WTC11 (cell line): ENCODE data around the gene THOC1. TPM values are rescaled to one million over a fixed set of nuclear protein-coding genes. Genes with fewer than 3 reads are reported as not detected.

ENCODE experiments used
- ATAC-seq: fragments of 200-7000 bp; cut with Tn5 transposase; 2 replicates; pipeline ENCODE4 v1.10.0; 2021; ENCODE audit warnings: mild to moderate bottlenecking, moderate library complexity
- CTCF ChIA-PET: fragments of 300-600 bp; sonication (Branson Sonifier 250); formaldehyde crosslinking; loops from one replicate; lab custom pipeline; 2021; ENCODE audit warnings: antibody characterized with exemption; lab: Charles Lee
- POLR2A ChIA-PET: fragments of 350-600 bp; sonication (Branson Sonifier 250); formaldehyde crosslinking; loops from one replicate; lab custom pipeline; 2021; ENCODE audit warnings: antibody characterized with exemption; lab: Charles Lee
- DNase-seq: peaks from one replicate; pipeline ENCODE4 v3.0.0; 2021; ENCODE audit warnings: low spot score
- H3K27ac Mint-ChIP-seq: 2 replicates; pipeline ENCODE4 v1.8.0; 2021; ENCODE audit warnings: mixed read lengths
- H3K27me3 Mint-ChIP-seq: 2 replicates; pipeline ENCODE4 v1.8.0; 2021; ENCODE audit warnings: low read depth, mild to moderate bottlenecking, moderate library complexity, mixed read lengths
- H3K36me3 Mint-ChIP-seq: 2 replicates; pipeline ENCODE4 v1.8.0; 2021; ENCODE audit warnings: mixed read lengths
- H3K4me1 Mint-ChIP-seq: 2 replicates; pipeline ENCODE4 v1.8.0; 2022; ENCODE audit warnings: mixed read lengths
- H3K4me3 Mint-ChIP-seq: 2 replicates; pipeline ENCODE4 v1.8.0; 2021; ENCODE audit warnings: mild to moderate bottlenecking, moderate library complexity, mixed read lengths
- H3K9me3 Mint-ChIP-seq: 2 replicates; pipeline ENCODE4 v1.8.0; 2021; ENCODE audit warnings: mixed read lengths
- CBFB ChIP-seq: sonication (generic); formaldehyde crosslinking; IDR thresholded peaks from 2 replicates; pipeline ENCODE4 v1.8.1; 2022; ENCODE audit warnings: mild to moderate bottlenecking, low read depth, missing genetic modification reagents
- GTF2I ChIP-seq: fragments of 250-450 bp; sonication (Bioruptor Pico); conservative IDR thresholded peaks from 2 replicates; pipeline ENCODE4 v1.4.0; 2021; ENCODE audit warnings: mild to moderate bottlenecking
- HMGA2 ChIP-seq: fragments of 250-450 bp; sonication (Bioruptor Pico); IDR thresholded peaks from 2 replicates; pipeline ENCODE4 v1.4.0; 2021; ENCODE audit warnings: mild to moderate bottlenecking, moderate library complexity
- IRF2 ChIP-seq: sonication (generic); formaldehyde crosslinking; IDR thresholded peaks from 2 replicates; pipeline ENCODE4 v1.8.0; 2022; ENCODE audit warnings: low read depth, missing genetic modification reagents, borderline replicate concordance
- KAT7 ChIP-seq: sonication (generic); formaldehyde crosslinking; IDR thresholded peaks from 2 replicates; pipeline ENCODE4 v1.8.1; 2023; ENCODE audit warnings: missing genetic modification reagents, mild to moderate bottlenecking, borderline replicate concordance
- MXD4 ChIP-seq: fragments of 250-450 bp; sonication (Bioruptor Pico); IDR thresholded peaks from 2 replicates; pipeline ENCODE4 v1.8.0; 2021; ENCODE audit warnings: mild to moderate bottlenecking, moderate library complexity, borderline replicate concordance
- OVOL2 ChIP-seq: fragments of 250-450 bp; sonication (Bioruptor Pico); IDR thresholded peaks from 2 replicates; pipeline ENCODE4 v1.9.0; 2021; ENCODE audit warnings: mild to moderate bottlenecking, borderline replicate concordance
- RORB ChIP-seq: fragments of 250-450 bp; sonication (Bioruptor Pico); IDR thresholded peaks from 2 replicates; pipeline ENCODE4 v1.9.0; 2021; ENCODE audit warnings: mild to moderate bottlenecking
- SMAD3 ChIP-seq: sonication (generic); formaldehyde crosslinking; IDR thresholded peaks from 2 replicates; pipeline ENCODE4 v1.8.0; 2022; ENCODE audit warnings: missing genetic modification reagents, mild to moderate bottlenecking, borderline replicate concordance
- ZNF263 ChIP-seq: sonication (generic); formaldehyde crosslinking; IDR thresholded peaks from 2 replicates; pipeline ENCODE4 v1.8.1; 2022; ENCODE audit warnings: low read depth, mild to moderate bottlenecking, moderate library complexity, missing genetic modification reagents
- ZNF317 ChIP-seq: sonication (generic); formaldehyde crosslinking; IDR thresholded peaks from 2 replicates; pipeline ENCODE4 v1.8.1; 2023; ENCODE audit warnings: low read depth, mild to moderate bottlenecking, moderate library complexity, missing genetic modification reagents, borderline replicate concordance
- total RNA-seq: library from RNA; stranded (reverse); gene quantifications from 3 replicates; pipeline ENCODE4 v1.2.3, GENCODE V29; 2021
- TF ChIP-seq, protein P1 (sequence below): sonication (generic); formaldehyde crosslinking; IDR thresholded peaks from 2 replicates; pipeline ENCODE4 v1.8.0; 2023; ENCODE audit warnings: missing genetic modification reagents, mild to moderate bottlenecking, borderline replicate concordance
- TF ChIP-seq, protein P2 (sequence below): sonication (generic); formaldehyde crosslinking; IDR thresholded peaks from 2 replicates; pipeline ENCODE4 v1.8.0; 2023; ENCODE audit warnings: missing genetic modification reagents
- TF ChIP-seq, protein P3 (sequence below): sonication (generic); formaldehyde crosslinking; IDR thresholded peaks from 2 replicates; pipeline ENCODE4 v1.8.1; 2022; ENCODE audit warnings: low read depth, mild to moderate bottlenecking, moderate library complexity, missing genetic modification reagents, borderline replicate concordance
- TF ChIP-seq, protein P4 (sequence below): fragments of 250-450 bp; sonication (Bioruptor Pico); IDR thresholded peaks from 2 replicates; pipeline ENCODE4 v1.8.0; 2021; ENCODE audit warnings: mild to moderate bottlenecking
- TF ChIP-seq, protein P5 (sequence below): fragments of 250-450 bp; sonication (Bioruptor Pico); IDR thresholded peaks from 2 replicates; pipeline ENCODE4 v2.1.2; 2022; ENCODE audit warnings: mild to moderate bottlenecking, moderate library complexity

THOC1 gene
- total RNA-seq, 1 experiment from 2014 or later, result 65.8 TPM

DNA sequence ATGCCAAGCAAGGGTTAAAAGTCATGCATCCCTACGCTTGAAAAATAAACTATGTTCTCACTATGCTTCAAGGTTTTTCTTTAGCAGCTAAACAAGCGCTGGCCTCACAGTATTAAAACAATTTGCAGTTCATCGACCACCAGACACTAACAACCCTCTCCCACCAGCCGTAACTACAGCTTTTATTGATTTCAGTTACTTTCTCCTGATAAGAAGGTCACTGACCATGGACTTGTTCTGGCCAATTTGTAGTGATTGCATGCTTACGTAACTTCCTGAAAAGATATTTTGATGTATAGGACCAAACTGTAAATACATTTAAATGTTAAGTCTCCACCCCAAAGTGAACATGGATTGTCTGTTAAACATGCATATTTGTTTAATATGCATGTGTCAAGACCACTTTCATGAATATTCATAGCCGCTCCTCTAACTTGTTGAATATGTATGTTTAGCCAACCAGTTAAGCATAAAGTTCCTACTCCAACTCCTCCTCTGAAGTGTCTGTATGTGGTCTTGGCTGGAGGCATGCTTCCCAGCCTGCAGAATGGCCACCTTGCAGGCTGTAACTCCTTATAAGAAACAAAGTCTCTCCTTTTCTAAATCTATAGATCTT, 1.7 kb upstream of the THOC1 start:
- no peaks in the 10 kb centered on the region for H3K9me3 Mint-ChIP-seq
- no peak overlapping the region for H3K27ac Mint-ChIP-seq
- CTCF ChIA-PET, result no interaction called here
- 0 out of 2 replicates have a peak, but pooled peaks cover 6% of the 10 kb centered on the region for H3K36me3 Mint-ChIP-seq
- POLR2A ChIA-PET, result no interaction called here
- DNase-seq, result no peak
- H3K4me3 Mint-ChIP-seq, result peak overlapping the region; percentile 97
- ATAC-seq, result no peak
- TF ChIP-seq ZNF317 (no peak), KAT7 (no peak), SMAD3 (CRISPR knock-in tag) (no peak), GTF2I (CRISPR knock-in tag) (no peak), HMGA2 (no peak), CBFB (CRISPR knock-in tag) (no peak), ZNF263 (CRISPR knock-in tag) (no peak)
- TF ChIP-seq, protein P1, sequence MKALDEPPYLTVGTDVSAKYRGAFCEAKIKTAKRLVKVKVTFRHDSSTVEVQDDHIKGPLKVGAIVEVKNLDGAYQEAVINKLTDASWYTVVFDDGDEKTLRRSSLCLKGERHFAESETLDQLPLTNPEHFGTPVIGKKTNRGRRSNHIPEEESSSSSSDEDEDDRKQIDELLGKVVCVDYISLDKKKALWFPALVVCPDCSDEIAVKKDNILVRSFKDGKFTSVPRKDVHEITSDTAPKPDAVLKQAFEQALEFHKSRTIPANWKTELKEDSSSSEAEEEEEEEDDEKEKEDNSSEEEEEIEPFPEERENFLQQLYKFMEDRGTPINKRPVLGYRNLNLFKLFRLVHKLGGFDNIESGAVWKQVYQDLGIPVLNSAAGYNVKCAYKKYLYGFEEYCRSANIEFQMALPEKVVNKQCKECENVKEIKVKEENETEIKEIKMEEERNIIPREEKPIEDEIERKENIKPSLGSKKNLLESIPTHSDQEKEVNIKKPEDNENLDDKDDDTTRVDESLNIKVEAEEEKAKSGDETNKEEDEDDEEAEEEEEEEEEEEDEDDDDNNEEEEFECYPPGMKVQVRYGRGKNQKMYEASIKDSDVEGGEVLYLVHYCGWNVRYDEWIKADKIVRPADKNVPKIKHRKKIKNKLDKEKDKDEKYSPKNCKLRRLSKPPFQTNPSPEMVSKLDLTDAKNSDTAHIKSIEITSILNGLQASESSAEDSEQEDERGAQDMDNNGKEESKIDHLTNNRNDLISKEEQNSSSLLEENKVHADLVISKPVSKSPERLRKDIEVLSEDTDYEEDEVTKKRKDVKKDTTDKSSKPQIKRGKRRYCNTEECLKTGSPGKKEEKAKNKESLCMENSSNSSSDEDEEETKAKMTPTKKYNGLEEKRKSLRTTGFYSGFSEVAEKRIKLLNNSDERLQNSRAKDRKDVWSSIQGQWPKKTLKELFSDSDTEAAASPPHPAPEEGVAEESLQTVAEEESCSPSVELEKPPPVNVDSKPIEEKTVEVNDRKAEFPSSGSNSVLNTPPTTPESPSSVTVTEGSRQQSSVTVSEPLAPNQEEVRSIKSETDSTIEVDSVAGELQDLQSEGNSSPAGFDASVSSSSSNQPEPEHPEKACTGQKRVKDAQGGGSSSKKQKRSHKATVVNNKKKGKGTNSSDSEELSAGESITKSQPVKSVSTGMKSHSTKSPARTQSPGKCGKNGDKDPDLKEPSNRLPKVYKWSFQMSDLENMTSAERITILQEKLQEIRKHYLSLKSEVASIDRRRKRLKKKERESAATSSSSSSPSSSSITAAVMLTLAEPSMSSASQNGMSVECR (CRISPR knock-in tag), result no peak
- TF ChIP-seq, all 79 proteins: peak for 0
- H3K4me1 Mint-ChIP-seq, result peaks cover 20% of the 10 kb centered on the region
- no peaks in the 10 kb centered on the region for H3K27me3 Mint-ChIP-seq

DNA sequence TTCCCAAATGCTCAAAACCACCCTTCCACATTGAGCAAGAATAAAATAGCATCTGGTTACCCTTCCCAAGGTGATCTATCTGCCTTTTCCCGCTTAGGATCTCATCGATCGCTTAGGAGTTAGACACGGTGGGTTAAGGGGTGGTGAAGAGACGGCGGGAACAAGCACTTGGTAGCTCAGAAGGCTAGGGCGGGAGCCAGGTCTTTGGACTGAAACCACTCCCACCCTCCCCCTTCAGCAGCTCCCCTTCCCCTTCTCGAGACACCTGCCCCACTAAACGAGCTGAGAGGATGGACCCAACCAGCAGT, 513 bp downstream of the THOC1 start:
- Mint-ChIP-seq H3K36me3 (peaks cover 18% of the 10 kb centered on the region), H3K9me3 (no peaks in the 10 kb centered on the region), H3K4me3 (peak overlapping the region; percentile 97), H3K4me1 (peaks cover 15% of the 10 kb centered on the region), H3K27me3 (no peaks in the 10 kb centered on the region), H3K27ac (peak overlapping the region; percentile 97)
- DNase-seq, result no peak
- TF ChIP-seq, protein P2, sequence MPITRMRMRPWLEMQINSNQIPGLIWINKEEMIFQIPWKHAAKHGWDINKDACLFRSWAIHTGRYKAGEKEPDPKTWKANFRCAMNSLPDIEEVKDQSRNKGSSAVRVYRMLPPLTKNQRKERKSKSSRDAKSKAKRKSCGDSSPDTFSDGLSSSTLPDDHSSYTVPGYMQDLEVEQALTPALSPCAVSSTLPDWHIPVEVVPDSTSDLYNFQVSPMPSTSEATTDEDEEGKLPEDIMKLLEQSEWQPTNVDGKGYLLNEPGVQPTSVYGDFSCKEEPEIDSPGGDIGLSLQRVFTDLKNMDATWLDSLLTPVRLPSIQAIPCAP (CRISPR knock-in tag), result no peak
- TF ChIP-seq, protein P3, sequence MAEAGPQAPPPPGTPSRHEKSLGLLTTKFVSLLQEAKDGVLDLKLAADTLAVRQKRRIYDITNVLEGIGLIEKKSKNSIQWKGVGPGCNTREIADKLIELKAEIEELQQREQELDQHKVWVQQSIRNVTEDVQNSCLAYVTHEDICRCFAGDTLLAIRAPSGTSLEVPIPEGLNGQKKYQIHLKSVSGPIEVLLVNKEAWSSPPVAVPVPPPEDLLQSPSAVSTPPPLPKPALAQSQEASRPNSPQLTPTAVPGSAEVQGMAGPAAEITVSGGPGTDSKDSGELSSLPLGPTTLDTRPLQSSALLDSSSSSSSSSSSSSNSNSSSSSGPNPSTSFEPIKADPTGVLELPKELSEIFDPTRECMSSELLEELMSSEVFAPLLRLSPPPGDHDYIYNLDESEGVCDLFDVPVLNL (CRISPR knock-in tag), result no peak
- TF ChIP-seq, protein P4, sequence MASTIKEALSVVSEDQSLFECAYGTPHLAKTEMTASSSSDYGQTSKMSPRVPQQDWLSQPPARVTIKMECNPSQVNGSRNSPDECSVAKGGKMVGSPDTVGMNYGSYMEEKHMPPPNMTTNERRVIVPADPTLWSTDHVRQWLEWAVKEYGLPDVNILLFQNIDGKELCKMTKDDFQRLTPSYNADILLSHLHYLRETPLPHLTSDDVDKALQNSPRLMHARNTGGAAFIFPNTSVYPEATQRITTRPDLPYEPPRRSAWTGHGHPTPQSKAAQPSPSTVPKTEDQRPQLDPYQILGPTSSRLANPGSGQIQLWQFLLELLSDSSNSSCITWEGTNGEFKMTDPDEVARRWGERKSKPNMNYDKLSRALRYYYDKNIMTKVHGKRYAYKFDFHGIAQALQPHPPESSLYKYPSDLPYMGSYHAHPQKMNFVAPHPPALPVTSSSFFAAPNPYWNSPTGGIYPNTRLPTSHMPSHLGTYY (CRISPR knock-in tag), result no peak
- TF ChIP-seq, protein P5, sequence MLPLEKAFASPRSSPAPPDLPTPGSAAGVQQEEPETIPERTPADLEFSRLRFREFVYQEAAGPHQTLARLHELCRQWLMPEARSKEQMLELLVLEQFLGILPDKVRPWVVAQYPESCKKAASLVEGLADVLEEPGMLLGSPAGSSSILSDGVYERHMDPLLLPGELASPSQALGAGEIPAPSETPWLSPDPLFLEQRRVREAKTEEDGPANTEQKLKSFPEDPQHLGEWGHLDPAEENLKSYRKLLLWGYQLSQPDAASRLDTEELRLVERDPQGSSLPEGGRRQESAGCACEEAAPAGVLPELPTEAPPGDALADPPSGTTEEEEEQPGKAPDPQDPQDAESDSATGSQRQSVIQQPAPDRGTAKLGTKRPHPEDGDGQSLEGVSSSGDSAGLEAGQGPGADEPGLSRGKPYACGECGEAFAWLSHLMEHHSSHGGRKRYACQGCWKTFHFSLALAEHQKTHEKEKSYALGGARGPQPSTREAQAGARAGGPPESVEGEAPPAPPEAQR, result no peak
- TF ChIP-seq IRF2 (no peak), MXD4 (CRISPR knock-in tag) (no peak), GTF2I (CRISPR knock-in tag) (no peak), RORB (CRISPR knock-in tag) (no peak), OVOL2 (CRISPR knock-in tag) (no peak)
- ChIA-PET POLR2A (interaction anchor here (0.5 to 2.0 kb wide), 10 partner anchors 21 to 391 kb away, joined by 3 to 5 read pairs (median 4); partner anchors contain the start of genes TYMS and USP14), CTCF (interaction anchor here (0.7 to 1.9 kb wide), 8 partner anchors 38 to 572 kb away, joined by 3 to 11 read pairs (median 4); no protein-coding TSS in a partner anchor)
- peak; percentile 46 for ATAC-seq
